Measurements from ENCODE around the gene ASS1. TPM values are rescaled to one million over a fixed set of nuclear protein-coding genes. Genes with fewer than 3 reads are reported as not detected.

The ASS1 gene
- polyA plus RNA-seq, 2 of the 4 experiments (the other 2 are of a cell fraction) = 11.3 to 32.5 TPM

DNA sequence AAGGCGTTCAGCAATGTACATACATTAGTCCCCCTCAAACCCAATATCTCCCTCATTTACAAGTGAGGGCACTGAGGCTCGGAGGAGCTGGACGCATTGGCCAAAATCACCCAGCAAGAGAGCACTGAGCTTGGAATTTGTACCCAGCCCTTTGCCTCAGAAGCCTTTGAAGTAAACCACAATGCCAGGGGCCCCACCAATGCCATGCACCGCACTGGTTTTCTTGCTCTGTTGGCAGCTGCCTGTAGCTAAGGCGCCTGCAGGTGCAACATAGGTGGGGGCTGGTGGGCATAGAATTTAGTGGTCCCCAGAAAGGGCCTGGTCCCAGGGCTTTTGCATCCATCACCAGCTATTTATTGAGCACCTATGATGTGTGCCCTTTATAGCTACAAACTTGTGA is 97.3 kb downstream of the ASS1 start:
- DNase-seq (ENCODE audit: low read depth in 1 of 2, low spot score in 1 of 2) (no peak), FAIRE-seq (no peak), ATAC-seq (no peak)
- TF ChIP-seq EHMT2 (IDR thresholded peaks at IDR 0.05; ENCODE audit: low read depth) = no peak
- no peak for TF ChIP-seq CHD4 (IDR thresholded peaks at IDR 0.05; ENCODE audit: borderline replicate concordance)
- TF ChIP-seq CHD2 (IDR thresholded peaks at IDR 0.05; ENCODE audit: low read length, partially characterized antibody) = no peak
- no peak for TF ChIP-seq NR3C1 (IDR thresholded peaks at IDR 0.05)
- no peak for TF ChIP-seq RARB (CRISPR knock-in tag; IDR thresholded peaks at IDR 0.05)
- no peak for TF ChIP-seq ZSCAN20 (CRISPR knock-in tag; IDR thresholded peaks at IDR 0.05)
- TF ChIP-seq RCOR1 (IDR thresholded peaks at IDR 0.05; ENCODE audit: low read depth, low read length) = no peak
- TF ChIP-seq GATA3 (IDR thresholded peaks at IDR 0.05; ENCODE audit: borderline replicate concordance) = no peak
- no peak for TF ChIP-seq EP300 (IDR thresholded peaks at IDR 0.05)
- TF ChIP-seq, protein P1, sequence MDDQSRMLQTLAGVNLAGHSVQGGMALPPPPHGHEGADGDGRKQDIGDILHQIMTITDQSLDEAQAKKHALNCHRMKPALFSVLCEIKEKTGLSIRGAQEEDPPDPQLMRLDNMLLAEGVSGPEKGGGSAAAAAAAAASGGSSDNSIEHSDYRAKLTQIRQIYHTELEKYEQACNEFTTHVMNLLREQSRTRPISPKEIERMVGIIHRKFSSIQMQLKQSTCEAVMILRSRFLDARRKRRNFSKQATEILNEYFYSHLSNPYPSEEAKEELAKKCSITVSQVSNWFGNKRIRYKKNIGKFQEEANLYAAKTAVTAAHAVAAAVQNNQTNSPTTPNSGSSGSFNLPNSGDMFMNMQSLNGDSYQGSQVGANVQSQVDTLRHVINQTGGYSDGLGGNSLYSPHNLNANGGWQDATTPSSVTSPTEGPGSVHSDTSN (IDR thresholded peaks at IDR 0.05) = no peak
- CTCF ChIA-PET = interaction anchor here (0.7 to 1.0 kb wide), 2 partner anchors 10 to 95 kb away, joined by 3 read pairs; no protein-coding TSS in a partner anchor
- POLR2A ChIA-PET = no interaction called here
- Histone ChIP-seq H3K4me1 (peaks cover 14% of the 10 kb centered on the region), H3K9me3 (no peaks in the 10 kb centered on the region), H3K27ac (no peak overlapping the region), H3K4me2 (no peak overlapping the region), H3K4me3 (no peak overlapping the region)
- 90% methylated on average over 5 of the region's 5 CpGs for WGBS (ENCODE audit: missing lambda C conversion rate)

DNA sequence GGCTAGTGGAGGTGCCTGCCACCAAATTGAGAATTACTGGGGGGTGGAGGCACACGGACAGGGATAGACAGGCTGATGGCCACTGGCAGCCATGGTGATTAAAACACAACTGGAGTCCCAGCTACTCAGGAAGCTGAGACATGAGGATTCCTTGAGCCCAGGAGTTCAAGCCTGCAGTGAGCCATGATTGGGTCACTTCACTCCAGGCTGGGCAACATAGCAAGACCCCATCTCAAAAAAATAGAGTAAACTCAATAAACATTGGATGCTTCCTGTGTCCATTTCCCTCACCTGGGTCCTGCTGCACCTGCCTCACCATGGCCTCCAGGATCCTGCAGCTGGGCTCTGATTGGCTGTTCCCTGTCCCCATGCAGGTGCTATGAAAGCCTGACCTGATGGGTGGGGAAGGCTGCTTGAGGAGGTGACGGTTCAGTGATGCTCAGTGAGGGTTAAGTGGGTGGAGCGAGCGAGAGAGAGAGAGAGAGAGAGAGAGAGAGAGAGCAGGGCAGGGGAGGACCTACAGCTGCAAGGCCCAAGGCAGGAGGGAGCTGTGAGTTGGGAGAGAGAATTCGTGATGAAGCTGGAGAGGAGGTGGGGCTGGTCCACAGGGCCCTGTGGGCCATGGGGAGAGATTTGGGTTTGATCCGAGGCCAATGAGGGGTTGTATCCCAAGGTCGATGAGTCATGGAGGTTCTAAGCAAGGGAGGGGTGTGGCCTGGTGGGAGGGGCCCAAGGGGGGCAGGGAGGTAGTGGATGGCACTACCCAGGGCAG is 97.9 kb downstream of the ASS1 start:
- WGBS (ENCODE audit: missing lambda C conversion rate) = 42% methylated on average over 7 of the region's 7 CpGs

DNA sequence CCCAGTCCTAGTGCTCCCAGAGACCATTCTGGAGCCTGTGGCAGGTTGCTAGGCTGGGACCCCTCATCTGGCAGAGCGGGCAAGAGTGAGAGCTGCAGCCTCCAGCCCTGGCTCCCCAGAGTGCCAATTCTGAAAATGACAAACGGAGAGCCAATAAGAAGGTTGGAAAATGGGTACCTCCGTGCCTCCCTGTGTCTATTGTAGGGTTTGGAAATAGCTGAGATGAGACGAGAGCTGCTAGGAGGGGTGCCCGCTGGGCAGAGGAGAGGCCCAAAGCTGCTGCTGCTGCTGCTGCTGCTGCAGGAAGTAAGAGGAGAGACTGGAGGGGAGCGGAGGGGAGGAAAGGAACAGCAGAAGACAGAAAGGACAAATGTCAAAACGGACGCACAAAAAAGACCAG is 98.6 kb downstream of the ASS1 start:
- no peak for DNase-seq (ENCODE audit: low read depth in 1 of 2, low spot score in 1 of 2)
- POLR2A ChIA-PET = no interaction called here
- Histone ChIP-seq H3K9me3 (no peaks in the 10 kb centered on the region), H3K27ac (no peak overlapping the region), H3K4me1 (peaks cover 14% of the 10 kb centered on the region), H3K4me3 (no peak overlapping the region), H3K4me2 (no peak overlapping the region)
- FAIRE-seq = no peak
- TF ChIP-seq NR3C1 (IDR thresholded peaks at IDR 0.05) = no peak
- TF ChIP-seq RARB (CRISPR knock-in tag; IDR thresholded peaks at IDR 0.05) = no peak
- no peak for TF ChIP-seq MAZ (IDR thresholded peaks at IDR 0.05; ENCODE audit: borderline replicate concordance, low read depth, low read length)
- no peak for TF ChIP-seq SMC3 (IDR thresholded peaks at IDR 0.05)
- TF ChIP-seq HEYL (CRISPR knock-in tag; IDR thresholded peaks at IDR 0.05) = no peak
- TF ChIP-seq, protein P2, sequence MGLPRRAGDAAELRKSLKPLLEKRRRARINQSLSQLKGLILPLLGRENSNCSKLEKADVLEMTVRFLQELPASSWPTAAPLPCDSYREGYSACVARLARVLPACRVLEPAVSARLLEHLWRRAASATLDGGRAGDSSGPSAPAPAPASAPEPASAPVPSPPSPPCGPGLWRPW (IDR thresholded peaks at IDR 0.05) = no peak
- CTCF ChIA-PET = interaction anchor here (1.4 kb wide), 1 partner anchor 141 kb away, joined by 4 read pairs; no protein-coding TSS in a partner anchor
- no peak for ATAC-seq
- WGBS (ENCODE audit: missing lambda C conversion rate) = 73% methylated on average over 8 of the region's 8 CpGs

More for the DNA sequence above, 97.9 kb downstream of the ASS1 start:
- TF ChIP-seq, protein P3, sequence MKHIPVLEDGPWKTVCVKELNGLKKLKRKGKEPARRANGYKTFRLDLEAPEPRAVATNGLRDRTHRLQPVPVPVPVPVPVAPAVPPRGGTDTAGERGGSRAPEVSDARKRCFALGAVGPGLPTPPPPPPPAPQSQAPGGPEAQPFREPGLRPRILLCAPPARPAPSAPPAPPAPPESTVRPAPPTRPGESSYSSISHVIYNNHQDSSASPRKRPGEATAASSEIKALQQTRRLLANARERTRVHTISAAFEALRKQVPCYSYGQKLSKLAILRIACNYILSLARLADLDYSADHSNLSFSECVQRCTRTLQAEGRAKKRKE (CRISPR knock-in tag; IDR thresholded peaks at IDR 0.05; ENCODE audit: low read depth) = no peak
- ATAC-seq = no peak
- POLR2A ChIA-PET = no interaction called here
- Histone ChIP-seq H3K4me3 (no peak overlapping the region), H3K27ac (no peak overlapping the region), H3K4me2 (no peak overlapping the region), H3K9me3 (no peaks in the 10 kb centered on the region), H3K4me1 (peaks cover 14% of the 10 kb centered on the region)
- CTCF ChIA-PET = interaction anchor here (1.0 kb wide), 1 partner anchor 11 kb away, joined by 3 read pairs; no protein-coding TSS in a partner anchor
- DNase-seq (ENCODE audit: low read depth in 1 of 2, low spot score in 1 of 2) = peak; percentile 18 to 30
- FAIRE-seq = no peak

DNA sequence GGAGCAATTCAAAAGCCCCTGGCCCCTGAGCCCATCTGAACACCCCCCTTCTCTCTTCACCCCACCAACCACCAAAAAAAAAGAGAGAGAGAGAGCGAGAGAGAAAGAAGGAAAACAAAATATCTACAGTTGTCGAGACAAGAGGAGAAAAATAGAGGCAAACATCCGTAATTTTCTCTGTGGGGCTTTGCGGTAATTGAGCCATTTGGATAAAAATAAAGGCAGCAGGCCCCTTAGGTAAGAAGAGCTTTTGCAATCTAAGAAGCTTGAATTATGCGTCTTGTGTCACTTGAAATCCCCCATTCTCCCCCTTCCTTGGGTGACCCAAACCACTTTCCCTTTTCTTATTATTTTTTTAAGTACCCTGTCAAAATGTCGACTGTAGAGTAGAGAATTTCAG is 99.1 kb downstream of the ASS1 start:
- Histone ChIP-seq H3K4me3 (no peak overlapping the region), H3K9me3 (no peaks in the 10 kb centered on the region), H3K4me2 (no peak overlapping the region), H3K4me1 (peaks cover 14% of the 10 kb centered on the region), H3K27ac (no peak overlapping the region)
- FAIRE-seq = no peak
- WGBS (ENCODE audit: missing lambda C conversion rate) = 78% methylated on average over 6 of the region's 6 CpGs
- no peak for TF ChIP-seq MAZ (IDR thresholded peaks at IDR 0.05; ENCODE audit: borderline replicate concordance, low read depth, low read length)
- TF ChIP-seq, protein P1 (IDR thresholded peaks at IDR 0.05) = no peak
- no peak for TF ChIP-seq POLR2AphosphoS2 (conservative IDR thresholded peaks at IDR 0.05; ENCODE audit: low read length)
- no peak for TF ChIP-seq JUNB (IDR thresholded peaks at IDR 0.05)
- TF ChIP-seq HOXB5 (CRISPR knock-in tag; IDR thresholded peaks at IDR 0.05) = no peak
- no peak for TF ChIP-seq KDM1A (IDR thresholded peaks at IDR 0.05; ENCODE audit: low read depth)
- TF ChIP-seq FOSB (CRISPR knock-in tag; IDR thresholded peaks at IDR 0.05) = no peak
- no peak for TF ChIP-seq RFX5 (IDR thresholded peaks at IDR 0.05)
- no peak for TF ChIP-seq PHF8 (IDR thresholded peaks at IDR 0.05; ENCODE audit: borderline replicate concordance, low read depth)
- TF ChIP-seq EP300 (IDR thresholded peaks at IDR 0.05) = no peak
- no peak for TF ChIP-seq NR3C1 (IDR thresholded peaks at IDR 0.05)
- TF ChIP-seq BHLHE40 (IDR thresholded peaks at IDR 0.05; ENCODE audit: low read depth, low read length) = no peak
- TF ChIP-seq FOXS1 (CRISPR knock-in tag; IDR thresholded peaks at IDR 0.05) = no peak
- no peak for TF ChIP-seq CEBPB (IDR thresholded peaks at IDR 0.05)
- no peak for TF ChIP-seq EHMT2 (IDR thresholded peaks at IDR 0.05; ENCODE audit: low read depth)
- DNase-seq (ENCODE audit: low read depth in 1 of 2, low spot score in 1 of 2) = no peak
- no peak for ATAC-seq
- ChIA-PET POLR2A (no interaction called here), CTCF (interaction anchor here (0.6 to 1.4 kb wide), 3 partner anchors 140 to 162 kb away, joined by 3 to 4 read pairs (median 3); no protein-coding TSS in a partner anchor)

Measured in A549 (cell line).